Glutamatergic neuron (in vitro differentiated cells): ENCODE measurements around the gene CASP12. TPM values are rescaled to one million over a fixed set of nuclear protein-coding genes. Genes with fewer than 3 reads are reported as not detected.

Experiments used
- total RNA-seq: library from RNA; stranded (reverse); fragmentation: NEBNext Ultra II Directional; extraction: Animal tissue kit (Norgen Biotek cat#: 25700); gene quantifications from one replicate; pipeline ENCODE4 v1.2.1, GENCODE V29; 2021; ENCODE audit not compliant: unreplicated experiment

Gene CASP12
- total RNA-seq, 1 donor from 2014 or later, result not detected

Other genes with a start within 250 kb of the CASP12 start
- gene CASP4, start 70.1 kb upstream of the CASP12 start, total RNA-seq, result not detected
- gene CASP5, start 124.7 kb upstream of the CASP12 start, total RNA-seq, result not detected
- not detected for gene CASP1, start 136.7 kb upstream of the CASP12 start, total RNA-seq
- gene CARD16, start 146.9 kb upstream of the CASP12 start, total RNA-seq, result not detected
- not detected for gene CARD18, start 241.3 kb upstream of the CASP12 start, total RNA-seq